HepG2 (cell line): ENCODE data around the gene CSTB. TPM values are rescaled to one million over a fixed set of nuclear protein-coding genes. Genes with fewer than 3 reads are reported as not detected.

Experiments
- BCLAF1 ChIP-seq: fragments of 450-650 bp; IDR thresholded peaks from 2 replicates; pipeline ENCODE4 v1.6.1; 2017; ENCODE audit warnings: mild to moderate bottlenecking
- BRF2 ChIP-seq: sonication (generic); formaldehyde crosslinking; IDR thresholded peaks from 2 replicates; pipeline ENCODE4 v1.8.1; 2022; ENCODE audit warnings: mild to moderate bottlenecking, missing genetic modification reagents
- CCDC6 ChIP-seq: sonication (generic); formaldehyde crosslinking; IDR thresholded peaks from 2 replicates; pipeline ENCODE4 v1.8.1; 2022; ENCODE audit warnings: mild to moderate bottlenecking, missing genetic modification reagents, moderate library complexity
- CHD4 ChIP-seq: fragments of 200-600 bp; sonication (generic); IDR thresholded peaks from 2 replicates; pipeline ENCODE4 v1.7.0; 2017; ENCODE audit warnings: mild to moderate bottlenecking, low read length, borderline replicate concordance
- CREB1 ChIP-seq, 2 experiments: fragments of 450-650 bp in 1 of 2; IDR thresholded peaks; 2 replicates each; pipeline ENCODE4 v1.6.1; 2016 to 2017; ENCODE audit warnings: control low read depth in 1 of 2, mild to moderate bottlenecking in 1 of 2, missing compliant biosample characterization in 1 of 2, missing genetic modification characterization in 1 of 2
- HMGXB3 ChIP-seq: sonication (generic); formaldehyde crosslinking; IDR thresholded peaks from 2 replicates; pipeline ENCODE4 v1.4.0; 2020; ENCODE audit warnings: missing genetic modification reagents, borderline replicate concordance
- SIX4 ChIP-seq: sonication (generic); formaldehyde crosslinking; IDR thresholded peaks from 2 replicates; pipeline ENCODE4 v1.4.0; 2020; ENCODE audit warnings: missing genetic modification reagents
- SKIL ChIP-seq: sonication (generic); formaldehyde crosslinking; IDR thresholded peaks from 2 replicates; pipeline ENCODE4 v1.8.0; 2022; ENCODE audit warnings: missing genetic modification reagents, mild to moderate bottlenecking, moderate library complexity, borderline replicate concordance
- SP1 ChIP-seq, 2 experiments: fragments of 450-650 bp in 1 of 2; sonication (generic) in 1 of 2; formaldehyde crosslinking in 1 of 2; IDR thresholded peaks; 2 replicates each; pipeline versions ENCODE4 v1.4.0 to v1.6.1; 2016 to 2020; ENCODE audit warnings: missing genetic modification reagents in 1 of 2
- SP2 ChIP-seq: sonication (generic); formaldehyde crosslinking; IDR thresholded peaks from 2 replicates; pipeline ENCODE4 v1.5.1; 2020; ENCODE audit warnings: mild to moderate bottlenecking, missing genetic modification reagents
- TEAD2 ChIP-seq: sonication (generic); formaldehyde crosslinking; IDR thresholded peaks from 2 replicates; pipeline ENCODE4 v1.9.0; 2021; ENCODE audit warnings: missing genetic modification reagents
- ZBTB14 ChIP-seq: sonication (generic); formaldehyde crosslinking; IDR thresholded peaks from 2 replicates; pipeline ENCODE4 v1.4.0; 2020; ENCODE audit warnings: missing genetic modification reagents
- ZMYM4 ChIP-seq: sonication (generic); formaldehyde crosslinking; IDR thresholded peaks from 2 replicates; pipeline ENCODE4 v1.8.1; 2023; ENCODE audit warnings: mild to moderate bottlenecking, missing genetic modification reagents
- ZNF205 ChIP-seq: IDR thresholded peaks from 2 replicates; pipeline ENCODE4 v1.6.1; 2018; ENCODE audit warnings: missing biosample characterization, missing genetic modification reagents
- ZNF530 ChIP-seq: sonication (generic); formaldehyde crosslinking; IDR thresholded peaks from 2 replicates; pipeline ENCODE4 v1.5.0; 2020; ENCODE audit warnings: low read depth, mild to moderate bottlenecking, missing genetic modification reagents
- ZNF629 ChIP-seq: sonication (generic); formaldehyde crosslinking; conservative IDR thresholded peaks from 2 replicates; pipeline ENCODE4 v1.5.0; 2020; ENCODE audit warnings: missing genetic modification reagents
- ZNF780A ChIP-seq: sonication (generic); formaldehyde crosslinking; IDR thresholded peaks from 2 replicates; pipeline ENCODE4 v1.8.0; 2022; ENCODE audit warnings: mild to moderate bottlenecking, missing genetic modification reagents, moderate library complexity
- polyA plus RNA-seq, 8 experiments: library from polyadenylated mRNA; depleted of rRNA in 3 of 8; stranded (reverse) in 7 of 8; unstranded in 1 of 8; fragments of >200 nt; fragmentation: Illumina TruSeq in 4 of 8; extraction: Trizol in 4 of 8; gene quantifications; 2 replicates each; pipeline versions ENCODE4 v1.2.1 to v1.2.3, GENCODE V29; 2011 to 2016; ENCODE audit warnings: low read depth in 4 of 8, missing spikeins in 1 of 8, mixed read lengths in 1 of 8; ENCODE audit not compliant: insufficient read depth in 1 of 8
- total RNA-seq, 5 experiments: library from RNA; depleted of rRNA; stranded (reverse); fragments of >200 nt; fragmentation: Illumina TruSeq; extraction: Trizol; gene quantifications; 2 replicates each; pipeline ENCODE4 v1.2.3, GENCODE V29; 2016; ENCODE audit warnings: low read depth in 1 of 5

CSTB gene
- total and polyA plus RNA-seq, 2 of the 13 experiments (the other 11 are each of a cell fraction or from before 2014, with no cell fraction given) = 11.7 to 94.1 TPM

- peak; percentile 62; the same call in 1 of the 2 replicates for TF ChIP-seq CCDC6 (CRISPR knock-in tag)
- TF ChIP-seq BRF2 (CRISPR knock-in tag) = peak; percentile 83; the same call in 1 of the 2 replicates
- 0 out of 2 replicates have a peak, but pooled peaks have one; percentile 70 for TF ChIP-seq SKIL (CRISPR knock-in tag)
- peak; percentile 73; the same call in 1 of the 2 replicates for TF ChIP-seq HMGXB3 (CRISPR knock-in tag)
- TF ChIP-seq BCLAF1 = no peak
- no peak for TF ChIP-seq SP1 (IDR thresholded peaks at IDR 0.05)
- TF ChIP-seq SP1 (CRISPR knock-in tag; IDR thresholded peaks at IDR 0.05) = no peak
- TF ChIP-seq ZBTB14 (CRISPR knock-in tag) = peak; percentile 35; the same call in 1 of the 2 replicates
- TF ChIP-seq ZNF780A = no peak; the same call in 1 of the 2 replicates
- peak; percentile 62; the same call in 1 of the 2 replicates for TF ChIP-seq ZMYM4 (CRISPR knock-in tag)
- TF ChIP-seq ZNF629 (CRISPR knock-in tag) = peak; percentile 48; the same call in 1 of the 2 replicates
- TF ChIP-seq CREB1 (IDR thresholded peaks at IDR 0.05) = no peak
- no peak for TF ChIP-seq CREB1 (CRISPR knock-in tag; IDR thresholded peaks at IDR 0.05)
- no peak for TF ChIP-seq SP2 (CRISPR knock-in tag)
- TF ChIP-seq SIX4 = 0 out of 2 replicates have a peak, but pooled peaks have one; percentile 61
- TF ChIP-seq ZNF530 (CRISPR knock-in tag) = no peak
- TF ChIP-seq TEAD2 (CRISPR knock-in tag) = no peak
- TF ChIP-seq ZNF205 (CRISPR knock-in tag) = peak; percentile 81; the same call in 1 of the 2 replicates
- TF ChIP-seq CHD4 = no peak
These were observed 7.1 kb upstream of the CSTB start (continued) for GRCh38 chr21:43783098-43783700.
